Cardiac fibroblast (primary cell): ENCODE measurements around the gene MARCHF10.

Experiments used
- DNase-seq, 2 donors: peaks; one replicate each; pipeline versions ENCODE4 v3.0.0 to v3.0.0-alpha.2; 2010; ENCODE audit warnings: low read depth in 2 of 2
- H3K4me3 ChIP-seq, 2 donors: replicated peaks in 1 of 2; 1 replicate in 1 of 2; 2 replicates in 1 of 2; pipeline ENCODE4 v1.5.1; 2011; ENCODE audit warnings: low read depth in 2 of 2, low read length in 2 of 2, mild to moderate bottlenecking in 2 of 2, moderate library complexity in 1 of 2
- CTCF ChIP-seq: IDR thresholded peaks from one replicate; pipeline ENCODE4 v1.5.1; 2011; ENCODE audit warnings: low read depth, mild to moderate bottlenecking, low read length, inconsistent platforms

MARCHF10 gene

GRCh38 chr17:62688398-62689160 is 119.5 kb downstream of the MARCHF10 start:
- TF ChIP-seq CTCF = no peak
- DNase-seq = no peak
- H3K4me3 ChIP-seq = no peak overlapping the region

GRCh38 chr17:62687997-62688396 is 120.1 kb downstream of the MARCHF10 start:
- DNase-seq = no peak
- H3K4me3 ChIP-seq = no peak overlapping the region
- TF ChIP-seq CTCF = no peak

DNA sequence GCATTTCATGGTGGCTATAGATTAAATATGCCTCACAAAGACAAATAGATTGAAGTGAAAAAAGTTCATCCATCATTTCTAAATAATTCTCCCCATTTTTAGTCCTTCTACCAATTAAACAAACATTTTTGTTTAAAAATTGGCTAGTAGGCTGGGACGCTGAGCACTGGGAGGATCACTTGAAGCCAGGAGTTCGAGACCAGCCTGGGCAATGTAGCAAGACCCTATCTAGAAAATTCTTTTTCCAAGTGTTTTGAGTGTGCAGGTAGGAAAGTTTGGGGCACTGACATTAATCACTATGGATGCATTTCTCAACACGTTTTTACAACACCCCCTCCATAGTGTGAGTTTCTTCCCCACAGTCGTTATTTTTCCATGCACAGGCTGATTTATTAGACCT is 123.9 kb downstream of the MARCHF10 start:
- TF ChIP-seq CTCF = no peak
- no peak for DNase-seq
- no peak overlapping the region for H3K4me3 ChIP-seq

GRCh38 chr17:62681939-62682381 is 126.2 kb downstream of the MARCHF10 start:
- no peak for DNase-seq
- H3K4me3 ChIP-seq = no peak overlapping the region
- TF ChIP-seq CTCF = no peak

DNA sequence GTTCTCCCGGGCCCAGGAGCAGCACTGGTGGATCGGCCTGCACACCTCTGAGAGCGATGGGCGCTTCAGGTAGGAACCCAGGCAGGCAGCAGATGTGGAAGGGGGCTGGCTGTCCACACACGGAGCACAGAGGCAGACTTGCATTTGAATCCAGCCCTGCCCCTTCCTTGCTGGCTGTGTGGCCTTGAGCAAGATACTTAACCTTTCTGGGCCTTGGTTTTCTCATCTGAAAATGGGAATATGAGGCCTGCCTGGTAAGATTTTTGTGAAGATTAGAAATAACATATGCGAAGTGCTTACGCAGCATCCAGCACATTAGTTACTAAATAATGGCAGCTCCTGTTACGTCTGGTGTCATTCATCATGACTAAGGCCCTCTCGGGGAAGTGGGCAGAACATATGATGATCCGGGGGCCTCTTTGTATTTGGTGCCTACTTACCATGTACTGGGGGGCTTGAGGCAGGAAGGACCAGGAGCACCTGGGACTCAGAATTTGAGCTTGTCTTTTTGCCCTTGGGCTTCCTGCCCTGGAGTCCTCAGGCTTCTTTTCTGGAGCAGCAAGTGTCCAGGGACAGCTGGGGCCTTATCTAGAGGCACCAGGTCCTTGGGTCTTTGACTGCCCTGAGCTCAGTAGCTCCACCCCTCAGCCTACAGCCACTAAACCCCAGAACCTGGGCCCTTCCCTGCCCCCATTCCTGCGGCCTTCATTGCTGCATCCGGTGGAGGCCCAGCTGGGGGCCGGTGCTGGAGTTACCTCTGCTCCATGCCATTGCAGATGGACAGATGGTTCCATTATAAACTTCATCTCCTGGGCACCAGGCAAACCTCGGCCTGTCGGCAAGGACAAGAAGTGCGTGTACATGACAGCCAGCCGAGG is 126.8 kb downstream of the MARCHF10 start:
- no peak for DNase-seq
- no peak for TF ChIP-seq CTCF
- no peak overlapping the region for H3K4me3 ChIP-seq

DNA sequence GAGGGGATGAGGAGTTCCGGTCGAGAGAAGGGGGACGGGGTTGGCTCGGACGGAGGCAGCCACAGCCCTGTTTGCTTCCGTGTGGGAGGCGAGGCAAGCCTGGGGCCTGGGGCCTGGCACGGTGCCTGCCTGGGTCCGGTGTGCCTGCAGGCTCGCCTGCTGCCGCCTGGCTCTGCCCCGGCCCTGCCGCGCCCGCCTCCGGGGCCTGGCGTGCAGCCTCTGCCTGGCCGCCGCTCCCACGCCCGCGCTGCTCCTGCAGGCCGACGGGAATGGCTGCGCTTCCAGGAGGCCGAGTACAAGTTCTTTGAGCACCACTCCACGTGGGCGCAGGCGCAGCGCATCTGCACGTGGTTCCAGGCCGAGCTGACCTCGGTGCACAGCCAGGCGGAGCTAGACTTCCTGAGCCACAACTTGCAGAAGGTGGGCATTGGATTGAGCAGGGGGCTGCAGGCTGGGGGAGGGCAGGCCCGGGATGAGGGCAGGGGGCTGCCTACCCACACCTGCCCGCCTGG is 127.5 kb downstream of the MARCHF10 start:
- H3K4me3 ChIP-seq = no peak overlapping the region
- TF ChIP-seq CTCF = no peak
- no peak for DNase-seq
